ENCODE data around the gene P2RX1. TPM values are rescaled to one million over a fixed set of nuclear protein-coding genes. Genes with fewer than 3 reads are reported as not detected.

The P2RX1 gene
- total and polyA plus RNA-seq, 2 experiments from 2014 or later: 0.31 to 2.2 TPM

GRCh38 chr17:3867606-3868005 is 48.7 kb downstream of the P2RX1 start (continued):
- TF ChIP-seq, protein P1, sequence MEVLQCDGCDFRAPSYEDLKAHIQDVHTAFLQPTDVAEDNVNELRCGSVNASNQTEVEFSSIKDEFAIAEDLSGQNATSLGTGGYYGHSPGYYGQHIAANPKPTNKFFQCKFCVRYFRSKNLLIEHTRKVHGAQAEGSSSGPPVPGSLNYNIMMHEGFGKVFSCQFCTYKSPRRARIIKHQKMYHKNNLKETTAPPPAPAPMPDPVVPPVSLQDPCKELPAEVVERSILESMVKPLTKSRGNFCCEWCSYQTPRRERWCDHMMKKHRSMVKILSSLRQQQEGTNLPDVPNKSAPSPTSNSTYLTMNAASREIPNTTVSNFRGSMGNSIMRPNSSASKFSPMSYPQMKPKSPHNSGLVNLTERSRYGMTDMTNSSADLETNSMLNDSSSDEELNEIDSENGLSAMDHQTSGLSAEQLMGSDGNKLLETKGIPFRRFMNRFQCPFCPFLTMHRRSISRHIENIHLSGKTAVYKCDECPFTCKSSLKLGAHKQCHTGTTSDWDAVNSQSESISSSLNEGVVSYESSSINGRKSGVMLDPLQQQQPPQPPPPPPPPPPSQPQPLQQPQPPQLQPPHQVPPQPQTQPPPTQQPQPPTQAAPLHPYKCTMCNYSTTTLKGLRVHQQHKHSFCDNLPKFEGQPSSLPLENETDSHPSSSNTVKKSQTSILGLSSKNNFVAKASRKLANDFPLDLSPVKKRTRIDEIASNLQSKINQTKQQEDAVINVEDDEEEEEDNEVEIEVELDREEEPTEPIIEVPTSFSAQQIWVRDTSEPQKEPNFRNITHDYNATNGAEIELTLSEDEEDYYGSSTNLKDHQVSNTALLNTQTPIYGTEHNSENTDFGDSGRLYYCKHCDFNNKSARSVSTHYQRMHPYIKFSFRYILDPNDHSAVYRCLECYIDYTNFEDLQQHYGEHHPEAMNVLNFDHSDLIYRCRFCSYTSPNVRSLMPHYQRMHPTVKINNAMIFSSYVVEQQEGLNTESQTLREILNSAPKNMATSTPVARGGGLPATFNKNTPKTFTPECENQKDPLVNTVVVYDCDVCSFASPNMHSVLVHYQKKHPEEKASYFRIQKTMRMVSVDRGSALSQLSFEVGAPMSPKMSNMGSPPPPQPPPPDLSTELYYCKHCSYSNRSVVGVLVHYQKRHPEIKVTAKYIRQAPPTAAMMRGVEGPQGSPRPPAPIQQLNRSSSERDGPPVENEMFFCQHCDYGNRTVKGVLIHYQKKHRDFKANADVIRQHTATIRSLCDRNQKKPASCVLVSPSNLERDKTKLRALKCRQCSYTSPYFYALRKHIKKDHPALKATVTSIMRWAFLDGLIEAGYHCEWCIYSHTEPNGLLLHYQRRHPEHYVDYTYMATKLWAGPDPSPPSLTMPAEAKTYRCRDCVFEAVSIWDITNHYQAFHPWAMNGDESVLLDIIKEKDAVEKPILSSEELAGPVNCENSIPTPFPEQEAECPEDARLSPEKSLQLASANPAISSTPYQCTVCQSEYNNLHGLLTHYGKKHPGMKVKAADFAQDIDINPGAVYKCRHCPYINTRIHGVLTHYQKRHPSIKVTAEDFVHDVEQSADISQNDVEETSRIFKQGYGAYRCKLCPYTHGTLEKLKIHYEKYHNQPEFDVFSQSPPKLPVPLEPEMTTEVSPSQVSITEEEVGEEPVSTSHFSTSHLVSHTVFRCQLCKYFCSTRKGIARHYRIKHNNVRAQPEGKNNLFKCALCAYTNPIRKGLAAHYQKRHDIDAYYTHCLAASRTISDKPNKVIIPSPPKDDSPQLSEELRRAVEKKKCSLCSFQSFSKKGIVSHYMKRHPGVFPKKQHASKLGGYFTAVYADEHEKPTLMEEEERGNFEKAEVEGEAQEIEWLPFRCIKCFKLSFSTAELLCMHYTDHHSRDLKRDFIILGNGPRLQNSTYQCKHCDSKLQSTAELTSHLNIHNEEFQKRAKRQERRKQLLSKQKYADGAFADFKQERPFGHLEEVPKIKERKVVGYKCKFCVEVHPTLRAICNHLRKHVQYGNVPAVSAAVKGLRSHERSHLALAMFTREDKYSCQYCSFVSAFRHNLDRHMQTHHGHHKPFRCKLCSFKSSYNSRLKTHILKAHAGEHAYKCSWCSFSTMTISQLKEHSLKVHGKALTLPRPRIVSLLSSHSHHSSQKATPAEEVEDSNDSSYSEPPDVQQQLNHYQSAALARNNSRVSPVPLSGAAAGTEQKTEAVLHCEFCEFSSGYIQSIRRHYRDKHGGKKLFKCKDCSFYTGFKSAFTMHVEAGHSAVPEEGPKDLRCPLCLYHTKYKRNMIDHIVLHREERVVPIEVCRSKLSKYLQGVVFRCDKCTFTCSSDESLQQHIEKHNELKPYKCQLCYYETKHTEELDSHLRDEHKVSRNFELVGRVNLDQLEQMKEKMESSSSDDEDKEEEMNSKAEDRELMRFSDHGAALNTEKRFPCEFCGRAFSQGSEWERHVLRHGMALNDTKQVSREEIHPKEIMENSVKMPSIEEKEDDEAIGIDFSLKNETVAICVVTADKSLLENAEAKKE (CRISPR knock-in tag; IDR thresholded peaks at IDR 0.05): no peak
- TF ChIP-seq NANOG (IDR thresholded peaks at IDR 0.05; ENCODE audit: borderline replicate concordance) (no peak), JUNB (IDR thresholded peaks at IDR 0.05; ENCODE audit: unreplicated experiment) (no peak), ZNF331 (CRISPR knock-in tag; IDR thresholded peaks at IDR 0.05; ENCODE audit: low read depth) (no peak), POLR2AphosphoS5 (IDR thresholded peaks at IDR 0.05; ENCODE audit: low read depth) (no peak), CREB1 (CRISPR knock-in tag; IDR thresholded peaks at IDR 0.05; ENCODE audit: low read depth) (no peak)
- TF ChIP-seq, protein P2, sequence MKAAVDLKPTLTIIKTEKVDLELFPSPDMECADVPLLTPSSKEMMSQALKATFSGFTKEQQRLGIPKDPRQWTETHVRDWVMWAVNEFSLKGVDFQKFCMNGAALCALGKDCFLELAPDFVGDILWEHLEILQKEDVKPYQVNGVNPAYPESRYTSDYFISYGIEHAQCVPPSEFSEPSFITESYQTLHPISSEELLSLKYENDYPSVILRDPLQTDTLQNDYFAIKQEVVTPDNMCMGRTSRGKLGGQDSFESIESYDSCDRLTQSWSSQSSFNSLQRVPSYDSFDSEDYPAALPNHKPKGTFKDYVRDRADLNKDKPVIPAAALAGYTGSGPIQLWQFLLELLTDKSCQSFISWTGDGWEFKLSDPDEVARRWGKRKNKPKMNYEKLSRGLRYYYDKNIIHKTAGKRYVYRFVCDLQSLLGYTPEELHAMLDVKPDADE (IDR thresholded peaks at IDR 0.05): no peak
- TF ChIP-seq, protein P3, sequence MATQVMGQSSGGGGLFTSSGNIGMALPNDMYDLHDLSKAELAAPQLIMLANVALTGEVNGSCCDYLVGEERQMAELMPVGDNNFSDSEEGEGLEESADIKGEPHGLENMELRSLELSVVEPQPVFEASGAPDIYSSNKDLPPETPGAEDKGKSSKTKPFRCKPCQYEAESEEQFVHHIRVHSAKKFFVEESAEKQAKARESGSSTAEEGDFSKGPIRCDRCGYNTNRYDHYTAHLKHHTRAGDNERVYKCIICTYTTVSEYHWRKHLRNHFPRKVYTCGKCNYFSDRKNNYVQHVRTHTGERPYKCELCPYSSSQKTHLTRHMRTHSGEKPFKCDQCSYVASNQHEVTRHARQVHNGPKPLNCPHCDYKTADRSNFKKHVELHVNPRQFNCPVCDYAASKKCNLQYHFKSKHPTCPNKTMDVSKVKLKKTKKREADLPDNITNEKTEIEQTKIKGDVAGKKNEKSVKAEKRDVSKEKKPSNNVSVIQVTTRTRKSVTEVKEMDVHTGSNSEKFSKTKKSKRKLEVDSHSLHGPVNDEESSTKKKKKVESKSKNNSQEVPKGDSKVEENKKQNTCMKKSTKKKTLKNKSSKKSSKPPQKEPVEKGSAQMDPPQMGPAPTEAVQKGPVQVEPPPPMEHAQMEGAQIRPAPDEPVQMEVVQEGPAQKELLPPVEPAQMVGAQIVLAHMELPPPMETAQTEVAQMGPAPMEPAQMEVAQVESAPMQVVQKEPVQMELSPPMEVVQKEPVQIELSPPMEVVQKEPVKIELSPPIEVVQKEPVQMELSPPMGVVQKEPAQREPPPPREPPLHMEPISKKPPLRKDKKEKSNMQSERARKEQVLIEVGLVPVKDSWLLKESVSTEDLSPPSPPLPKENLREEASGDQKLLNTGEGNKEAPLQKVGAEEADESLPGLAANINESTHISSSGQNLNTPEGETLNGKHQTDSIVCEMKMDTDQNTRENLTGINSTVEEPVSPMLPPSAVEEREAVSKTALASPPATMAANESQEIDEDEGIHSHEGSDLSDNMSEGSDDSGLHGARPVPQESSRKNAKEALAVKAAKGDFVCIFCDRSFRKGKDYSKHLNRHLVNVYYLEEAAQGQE (IDR thresholded peaks at IDR 0.05; ENCODE audit: unreplicated experiment): no peak
